Putamen (tissue), 1 donor: ENCODE measurements around the gene UBE2K.
"Not testable (repeated sequence)": the region's sequence is repeated elsewhere in the genome, so short reads cannot be mapped to it uniquely, and the experiment has no call there.

Experiments used
- DNase-seq: peaks from one replicate; pipeline ENCODE4 v3.0.0-alpha.2; 2016; ENCODE audit warnings: low spot score

UBE2K gene, protein sequence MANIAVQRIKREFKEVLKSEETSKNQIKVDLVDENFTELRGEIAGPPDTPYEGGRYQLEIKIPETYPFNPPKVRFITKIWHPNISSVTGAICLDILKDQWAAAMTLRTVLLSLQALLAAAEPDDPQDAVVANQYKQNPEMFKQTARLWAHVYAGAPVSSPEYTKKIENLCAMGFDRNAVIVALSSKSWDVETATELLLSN

GRCh38 chr4:39697740-39698423, at the start of gene UBE2K:
Gene UBE2K, plus strand, starts transcription at chr4:39698136. Its CDS starts 192 bp downstream, at chr4:39698328.
- peak; percentile 85 for DNase-seq

DNA sequence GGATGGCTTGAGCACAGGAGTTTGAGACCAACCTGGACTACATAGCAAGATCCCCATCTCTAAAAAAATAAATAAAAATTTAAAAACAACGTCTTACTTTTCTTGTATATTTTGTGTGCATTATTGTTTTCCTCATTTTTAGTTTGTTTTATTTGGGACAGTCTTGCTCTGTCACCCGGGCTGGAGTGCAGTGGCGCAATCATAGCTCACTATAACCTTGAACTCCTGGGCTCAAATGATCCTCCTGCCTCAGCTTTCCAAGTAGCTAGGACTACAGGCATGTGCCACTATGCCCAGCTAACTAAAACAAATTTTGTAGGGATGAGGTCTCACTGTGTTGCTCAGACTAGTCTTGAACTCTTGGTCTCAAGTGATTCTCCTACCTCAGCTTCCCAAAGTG, 49.7 kb upstream of the UBE2K start:
- DNase-seq = no peak

GRCh38 chr4:39648827-39649558, 48.9 kb upstream of the UBE2K start:
- no peak for DNase-seq

GRCh38 chr4:39649639-39650265, 48.2 kb upstream of the UBE2K start:
- DNase-seq = no peak

GRCh38 chr4:39651586-39651985, 46.4 kb upstream of the UBE2K start:
- DNase-seq = not testable (repeated sequence)

DNA sequence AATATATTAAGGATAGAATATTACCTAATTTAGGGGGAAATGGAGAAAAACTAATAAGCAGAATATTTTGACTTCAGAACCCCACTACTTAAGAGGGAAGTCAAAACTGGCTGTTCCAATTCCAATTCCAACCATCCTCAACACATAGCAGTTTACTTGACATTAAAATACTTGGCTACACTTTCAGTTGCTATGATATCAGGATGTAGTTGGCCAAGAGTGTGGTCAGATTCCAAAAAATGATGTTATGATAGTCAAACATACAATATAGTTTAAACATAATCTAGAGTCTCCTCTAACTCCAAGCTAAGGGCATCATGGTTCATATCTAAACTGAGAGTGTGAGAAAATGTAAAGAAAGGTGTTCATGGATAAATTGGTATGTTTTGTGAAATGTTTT, 42.7 kb upstream of the UBE2K start:
- no peak for DNase-seq

DNA sequence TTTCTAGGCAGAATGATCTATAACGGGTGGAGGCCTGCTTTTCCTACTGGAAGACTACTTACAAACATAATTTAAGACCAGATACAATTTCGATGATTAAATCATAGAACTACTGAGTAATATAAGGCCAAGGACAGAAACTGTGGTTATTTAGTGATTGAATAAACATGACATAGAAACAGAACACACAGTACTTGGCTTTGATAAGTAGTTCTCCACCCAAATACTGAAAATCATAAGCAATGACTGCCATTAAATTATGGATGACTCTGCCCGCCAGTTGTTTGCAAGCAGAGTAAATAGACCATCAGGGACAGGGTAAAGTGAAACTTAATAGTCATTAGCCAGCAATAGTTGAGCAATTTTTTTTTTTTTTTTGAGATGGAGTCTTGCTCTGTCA, 42.1 kb upstream of the UBE2K start:
- no peak for DNase-seq

- DNase-seq = not testable (repeated sequence)
Observed at GRCh38 chr4:39656638-39657037, 41.3 kb upstream of the UBE2K start.

DNA sequence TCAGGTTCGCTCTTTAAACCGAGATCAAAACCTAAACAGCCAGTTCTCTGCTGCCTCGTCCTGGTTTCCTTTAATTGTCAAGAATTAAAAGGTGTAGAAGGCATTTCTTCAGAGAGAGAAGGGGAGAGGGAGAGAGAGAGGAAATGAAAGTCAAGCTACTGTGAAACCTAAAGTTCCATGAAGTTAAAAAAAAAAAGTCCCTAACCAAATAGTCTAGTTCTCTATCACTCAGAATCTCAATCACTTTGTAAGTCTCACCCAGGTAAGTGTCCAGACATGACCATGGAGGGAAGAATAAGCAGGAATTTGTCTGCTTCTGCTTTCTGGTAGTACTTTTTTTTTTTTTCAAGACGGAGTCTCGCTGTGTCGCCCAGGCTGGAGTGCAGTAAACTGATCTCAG, 40.5 kb upstream of the UBE2K start:
- DNase-seq = no peak

DNA sequence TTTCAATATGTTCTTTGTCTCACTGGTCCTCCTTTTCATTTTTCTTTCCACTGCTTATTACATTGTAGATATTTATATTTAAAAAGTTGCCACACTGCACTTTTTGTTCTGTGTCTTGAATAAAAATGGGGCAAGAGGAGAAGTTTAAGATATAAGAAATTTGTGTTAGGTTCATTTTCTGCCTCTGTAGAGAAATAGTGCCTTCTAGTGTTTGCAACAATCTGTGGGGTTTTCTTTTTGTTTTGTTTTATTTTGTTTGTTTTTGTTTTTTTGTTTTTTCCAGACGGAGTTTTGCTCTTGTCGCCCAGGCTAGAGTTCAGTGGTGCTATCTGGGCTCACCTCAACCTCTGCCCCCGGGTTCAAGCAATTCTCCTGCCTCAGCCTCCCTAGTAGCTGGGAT, 39.2 kb upstream of the UBE2K start:
- no peak for DNase-seq

DNA sequence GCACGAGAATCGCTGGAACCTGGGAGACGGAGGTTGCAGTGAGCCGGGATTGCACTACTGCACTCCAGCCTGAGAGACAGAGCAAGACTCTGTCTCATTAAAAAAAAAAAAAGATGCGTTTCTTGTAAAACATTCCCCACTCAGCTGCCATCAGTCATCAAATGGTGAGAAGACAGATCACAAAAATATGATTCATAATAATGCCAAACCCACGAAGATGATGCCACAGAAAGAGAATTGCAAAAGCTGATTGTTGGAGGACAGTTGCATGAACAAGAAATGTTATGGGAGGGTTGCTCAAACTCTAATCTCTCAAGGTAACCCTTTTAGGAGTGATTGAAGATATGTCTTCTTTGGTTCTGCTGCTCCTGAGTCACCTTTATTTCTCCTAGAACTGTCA, 37.9 kb upstream of the UBE2K start:
- DNase-seq = peak; percentile 58

- DNase-seq = no peak
Observed at GRCh38 chr4:39660757-39661156, 37.2 kb upstream of the UBE2K start.

- no peak for DNase-seq
Observed at GRCh38 chr4:39662683-39663082, 35.3 kb upstream of the UBE2K start.

DNA sequence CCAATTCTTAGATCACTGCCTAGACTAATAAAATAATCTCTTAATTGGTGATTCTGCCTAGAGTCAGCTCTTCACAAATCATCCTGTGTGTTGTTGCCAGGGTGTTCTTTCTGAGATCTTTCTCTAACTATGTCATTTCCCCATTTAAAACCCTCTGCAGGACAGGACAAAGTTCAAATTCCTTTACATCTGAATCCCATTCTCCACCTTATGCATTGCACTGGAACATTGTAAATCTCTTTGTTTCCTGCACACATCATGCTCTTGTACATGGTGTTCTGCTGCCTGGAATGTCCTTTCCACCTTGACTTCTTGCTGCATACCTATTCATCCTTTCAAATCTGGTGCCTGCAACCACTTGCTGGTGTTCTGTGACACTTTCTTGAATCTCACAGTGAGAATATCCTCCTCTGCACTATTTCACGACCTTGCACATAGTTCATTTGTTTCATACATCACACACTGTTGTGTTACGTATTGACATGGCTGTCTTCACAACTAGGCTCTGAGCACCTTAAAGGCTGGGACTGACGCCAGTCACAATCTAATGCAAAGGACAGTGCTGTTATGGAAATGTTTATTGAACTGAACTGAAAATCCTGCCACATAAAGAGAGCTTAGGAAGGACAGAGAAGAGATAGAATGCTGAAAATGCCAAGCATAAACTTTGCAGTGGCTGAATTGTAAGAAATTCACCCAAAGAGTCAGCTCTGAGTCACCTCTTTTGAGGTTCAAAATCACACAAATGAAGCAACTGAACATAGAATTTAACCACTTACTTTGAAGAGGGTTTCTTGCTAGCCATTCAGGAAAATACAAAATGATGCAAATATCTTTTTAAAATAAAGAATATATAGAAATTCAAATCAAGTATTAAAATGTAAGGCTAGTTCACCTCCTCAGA, 32.9 kb upstream of the UBE2K start:
- DNase-seq = no peak

- DNase-seq = no peak
Observed at GRCh38 chr4:39667706-39668105, 30.2 kb upstream of the UBE2K start.

DNA sequence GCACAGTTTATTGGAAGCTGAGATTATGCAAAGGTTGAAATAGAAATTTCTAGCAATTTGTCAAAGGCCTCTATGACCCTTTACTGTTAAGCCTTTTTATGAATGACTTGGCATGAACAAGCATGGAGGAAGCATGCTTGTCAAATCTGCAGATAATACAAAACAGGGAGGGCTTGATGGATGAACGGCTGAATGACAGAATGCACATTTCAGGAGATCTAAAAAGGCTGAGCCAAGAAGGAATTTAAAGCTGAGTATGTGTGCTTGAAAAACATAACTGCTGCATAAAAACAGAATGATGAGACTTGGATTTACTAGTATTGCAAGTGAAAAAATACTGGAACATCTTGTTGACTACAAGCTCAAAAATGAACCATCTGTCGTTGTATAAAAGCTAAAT, 29.0 kb upstream of the UBE2K start:
- DNase-seq = no peak

DNA sequence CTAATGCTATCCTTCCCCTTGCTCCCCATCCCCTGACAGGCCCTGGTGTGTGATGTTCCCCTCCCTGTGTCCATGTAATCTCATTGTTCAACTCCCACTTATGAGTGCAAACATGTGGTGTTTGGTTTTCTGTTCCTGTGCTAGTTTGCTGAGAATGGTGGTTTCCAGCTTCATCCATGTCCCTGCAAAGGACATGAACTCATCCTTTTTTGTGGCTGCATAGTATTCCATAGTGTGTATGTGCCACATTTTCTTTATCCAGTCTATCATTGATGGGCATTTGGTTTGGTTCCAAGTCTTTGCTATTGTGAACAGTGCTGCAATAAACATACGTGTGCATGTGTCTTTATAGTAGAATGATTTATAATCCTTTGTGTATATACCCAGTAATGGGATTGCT, 27.6 kb upstream of the UBE2K start:
- DNase-seq = not testable (repeated sequence)

DNA sequence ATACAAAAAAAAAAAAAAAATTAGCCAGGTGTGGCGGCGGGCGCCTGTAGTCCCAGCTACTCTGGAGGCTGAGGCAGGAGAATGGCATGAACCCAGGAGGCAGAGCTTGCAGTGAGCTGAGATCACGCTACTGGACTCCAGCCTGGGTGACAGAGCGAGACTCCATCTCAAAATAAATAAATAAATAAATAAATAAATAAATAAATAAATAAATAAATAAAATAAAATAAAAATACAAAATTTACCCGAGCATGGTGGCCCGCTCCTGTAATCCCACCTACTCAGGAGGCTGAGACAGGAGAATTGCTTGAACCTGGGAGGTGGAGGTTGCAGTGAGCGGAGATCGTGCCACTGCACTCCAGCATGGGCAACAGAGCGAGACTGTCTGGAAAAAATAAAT, 22.3 kb upstream of the UBE2K start:
- not testable (repeated sequence) for DNase-seq

DNA sequence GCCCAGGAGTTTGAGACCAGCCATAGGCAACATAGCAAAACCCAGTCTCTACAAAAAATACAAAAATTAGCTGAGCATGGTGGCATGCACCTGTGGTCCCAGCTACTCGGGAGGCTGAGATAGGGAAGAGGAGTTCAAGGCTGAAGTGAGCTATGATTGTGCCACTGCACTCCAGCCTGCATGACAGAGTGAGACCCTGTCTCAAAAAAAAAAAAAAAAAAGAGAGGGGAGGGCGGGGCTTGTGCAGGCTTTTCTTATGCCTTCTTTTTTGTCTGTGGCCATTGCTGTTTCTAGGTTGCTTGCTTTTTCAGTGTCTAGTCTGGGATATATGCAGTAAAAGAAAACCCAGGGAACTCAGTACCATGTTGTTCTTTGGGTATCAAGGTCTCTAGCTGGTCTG, 16.9 kb upstream of the UBE2K start:
- DNase-seq = not testable (repeated sequence)

DNA sequence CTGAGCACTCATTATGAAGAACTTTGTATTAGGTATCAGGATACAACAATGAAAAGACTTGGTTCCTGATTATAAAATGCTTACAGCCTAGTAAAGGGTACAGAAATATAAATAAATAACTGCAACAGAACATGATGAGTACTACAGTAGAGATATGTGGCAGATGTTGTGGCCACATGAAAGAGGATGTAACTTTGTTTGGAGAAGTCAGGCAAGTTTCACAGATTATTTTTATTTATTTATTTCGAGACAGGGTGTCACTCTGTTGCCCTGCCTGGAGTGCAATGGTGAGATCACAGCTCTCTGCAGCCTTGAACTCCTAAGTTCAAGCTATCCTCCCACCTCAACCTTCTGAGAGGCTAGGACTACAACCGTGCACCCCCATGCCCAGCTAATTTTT, 15.8 kb upstream of the UBE2K start:
- no peak for DNase-seq

- no peak for DNase-seq
Observed at GRCh38 chr4:39685990-39686389, 11.9 kb upstream of the UBE2K start.

DNA sequence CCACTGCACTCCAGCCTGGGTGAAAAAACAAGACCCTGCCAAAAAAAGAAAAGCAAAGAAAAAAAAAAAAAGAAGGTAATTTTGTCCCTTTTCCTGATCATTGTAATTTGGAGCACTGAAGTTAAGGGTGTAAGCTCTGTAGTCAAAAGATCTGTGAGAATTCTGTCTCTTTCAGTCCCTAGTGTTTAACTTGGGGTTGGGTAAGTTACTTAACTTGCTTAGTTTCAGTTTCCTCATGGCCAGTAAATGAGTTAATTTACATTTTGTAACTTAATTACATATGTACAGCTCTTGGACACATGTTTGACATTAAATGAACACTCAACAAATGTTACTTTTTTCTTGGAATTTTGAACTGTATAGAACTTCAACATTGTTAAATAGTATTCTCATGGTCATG, 10.9 kb upstream of the UBE2K start:
- no peak for DNase-seq
